ENCODE measurements around the gene IQSEC3.

Gene IQSEC3

GRCh38 chr12:197347-197746 lies 130.8 kb downstream of the IQSEC3 start:
- no peak for DNase-seq (ENCODE audit: extremely low spot score)
- CTCF ChIA-PET, result no interaction called here
- TF ChIP-seq LEF1 (IDR thresholded peaks at IDR 0.05; ENCODE audit: borderline replicate concordance) (no peak), PKNOX1 (IDR thresholded peaks at IDR 0.05) (no peak), ELF4 (IDR thresholded peaks at IDR 0.05) (no peak), SP1 (IDR thresholded peaks at IDR 0.05) (no peak), NFRKB (IDR thresholded peaks at IDR 0.05) (no peak), CTBP1 (IDR thresholded peaks at IDR 0.05; ENCODE audit: borderline replicate concordance) (no peak), ARNT (IDR thresholded peaks at IDR 0.05) (no peak), FOXM1 (IDR thresholded peaks at IDR 0.05; ENCODE audit: borderline replicate concordance) (no peak), ZNF384 (IDR thresholded peaks at IDR 0.05) (no peak), TARDBP (IDR thresholded peaks at IDR 0.05) (no peak), BHLHE40 (IDR thresholded peaks at IDR 0.05; ENCODE audit: borderline replicate concordance) (no peak), FOXA1 (IDR thresholded peaks at IDR 0.05) (no peak), SUZ12 (IDR thresholded peaks at IDR 0.05) (no peak), L3MBTL2 (conservative IDR thresholded peaks at IDR 0.05) (no peak), FOXK2 (IDR thresholded peaks at IDR 0.05) (no peak), HDGF (IDR thresholded peaks at IDR 0.05; ENCODE audit: borderline replicate concordance) (no peak)
- POLR2A ChIA-PET, result no interaction called here

- no peak for DNase-seq (ENCODE audit: extremely low spot score)
- ChIA-PET POLR2A (interaction anchor here (1.6 kb wide), 1 partner anchor 9 kb away, joined by 5 read pairs; no protein-coding TSS in a partner anchor), CTCF (interaction anchor here (1.0 to 1.4 kb wide), 2 partner anchors 12 to 22 kb away, joined by 5 to 7 read pairs; no protein-coding TSS in a partner anchor)
- TF ChIP-seq CTBP1 (IDR thresholded peaks at IDR 0.05; ENCODE audit: borderline replicate concordance) (no peak), PKNOX1 (IDR thresholded peaks at IDR 0.05) (no peak), HDGF (IDR thresholded peaks at IDR 0.05; ENCODE audit: borderline replicate concordance) (no peak), FOXK2 (IDR thresholded peaks at IDR 0.05) (no peak), ELF4 (IDR thresholded peaks at IDR 0.05) (no peak), SP1 (IDR thresholded peaks at IDR 0.05) (no peak), TARDBP (IDR thresholded peaks at IDR 0.05) (no peak), ARNT (IDR thresholded peaks at IDR 0.05) (no peak), ZNF384 (IDR thresholded peaks at IDR 0.05) (no peak), BHLHE40 (IDR thresholded peaks at IDR 0.05; ENCODE audit: borderline replicate concordance) (no peak), L3MBTL2 (conservative IDR thresholded peaks at IDR 0.05) (no peak), LEF1 (IDR thresholded peaks at IDR 0.05; ENCODE audit: borderline replicate concordance) (no peak), FOXM1 (IDR thresholded peaks at IDR 0.05; ENCODE audit: borderline replicate concordance) (no peak), FOXA1 (IDR thresholded peaks at IDR 0.05) (no peak), NFRKB (IDR thresholded peaks at IDR 0.05) (no peak)
These were observed 131.5 kb downstream of the IQSEC3 start for GRCh38 chr12:197911-198695.

- CTCF ChIA-PET, result interaction anchor here (1.0 to 1.4 kb wide), 2 partner anchors 11 to 21 kb away, joined by 5 to 7 read pairs; no protein-coding TSS in a partner anchor
- DNase-seq (ENCODE audit: extremely low spot score), result no peak
- no peak for TF ChIP-seq SP1 (IDR thresholded peaks at IDR 0.05)
- no peak for TF ChIP-seq ELF4 (IDR thresholded peaks at IDR 0.05)
- TF ChIP-seq FOXA1 (IDR thresholded peaks at IDR 0.05), result no peak
- TF ChIP-seq LEF1 (IDR thresholded peaks at IDR 0.05; ENCODE audit: borderline replicate concordance), result no peak
- no peak for TF ChIP-seq FOXM1 (IDR thresholded peaks at IDR 0.05; ENCODE audit: borderline replicate concordance)
- TF ChIP-seq L3MBTL2 (conservative IDR thresholded peaks at IDR 0.05), result no peak
- TF ChIP-seq TARDBP (IDR thresholded peaks at IDR 0.05), result no peak
- no peak for TF ChIP-seq ARNT (IDR thresholded peaks at IDR 0.05)
- no peak for TF ChIP-seq ZNF384 (IDR thresholded peaks at IDR 0.05)
- TF ChIP-seq BHLHE40 (IDR thresholded peaks at IDR 0.05; ENCODE audit: borderline replicate concordance), result no peak
- TF ChIP-seq NFRKB (IDR thresholded peaks at IDR 0.05), result no peak
- POLR2A ChIA-PET, result interaction anchor here (1.0 to 1.6 kb wide), 3 partner anchors 9 to 11 kb away, joined by 3 to 5 read pairs (median 3); no protein-coding TSS in a partner anchor
These were observed 132.1 kb downstream of the IQSEC3 start for GRCh38 chr12:198705-199104.

- TF ChIP-seq BHLHE40 (IDR thresholded peaks at IDR 0.05; ENCODE audit: borderline replicate concordance) (no peak), PKNOX1 (IDR thresholded peaks at IDR 0.05) (no peak), TARDBP (IDR thresholded peaks at IDR 0.05) (no peak), FOXK2 (IDR thresholded peaks at IDR 0.05) (no peak), CTBP1 (IDR thresholded peaks at IDR 0.05; ENCODE audit: borderline replicate concordance) (no peak), ELF4 (IDR thresholded peaks at IDR 0.05) (no peak), FOXA1 (IDR thresholded peaks at IDR 0.05) (no peak), NFRKB (IDR thresholded peaks at IDR 0.05) (no peak), FOXM1 (IDR thresholded peaks at IDR 0.05; ENCODE audit: borderline replicate concordance) (no peak), SUZ12 (IDR thresholded peaks at IDR 0.05) (no peak)
- ChIA-PET CTCF (no interaction called here), POLR2A (no interaction called here)
- no peak for DNase-seq (ENCODE audit: extremely low spot score)
These were observed 134.8 kb downstream of the IQSEC3 start for GRCh38 chr12:201361-201760.

- no peak for DNase-seq (ENCODE audit: extremely low spot score)
- ChIA-PET POLR2A (no interaction called here), CTCF (no interaction called here)
- TF ChIP-seq FOXK2 (IDR thresholded peaks at IDR 0.05) (no peak), HDGF (IDR thresholded peaks at IDR 0.05; ENCODE audit: borderline replicate concordance) (no peak), ZNF384 (IDR thresholded peaks at IDR 0.05) (no peak), TARDBP (IDR thresholded peaks at IDR 0.05) (no peak), FOXM1 (IDR thresholded peaks at IDR 0.05; ENCODE audit: borderline replicate concordance) (no peak), L3MBTL2 (conservative IDR thresholded peaks at IDR 0.05) (no peak), BHLHE40 (IDR thresholded peaks at IDR 0.05; ENCODE audit: borderline replicate concordance) (no peak), SP1 (IDR thresholded peaks at IDR 0.05) (no peak), NFRKB (IDR thresholded peaks at IDR 0.05) (no peak), FOXA1 (IDR thresholded peaks at IDR 0.05) (no peak), LEF1 (IDR thresholded peaks at IDR 0.05; ENCODE audit: borderline replicate concordance) (no peak), PKNOX1 (IDR thresholded peaks at IDR 0.05) (no peak)
These were observed 135.6 kb downstream of the IQSEC3 start for GRCh38 chr12:202081-202731.
